Neural progenitor cell (in vitro differentiated cells): ENCODE measurements around the gene PACRG.

Source experiments
- CTCF ChIP-seq: fragments of 200-600 bp; sonication (generic); IDR thresholded peaks from 2 replicates; pipeline ENCODE4 v1.5.1; 2017; ENCODE audit warnings: antibody characterized with exemption, mild to moderate bottlenecking
- EZH2 ChIP-seq: fragments of 200-600 bp; sonication (generic); IDR thresholded peaks from 2 replicates; pipeline ENCODE4 v1.6.1; 2017; ENCODE audit warnings: antibody characterized with exemption, mild to moderate bottlenecking, moderate library complexity

- no peak for TF ChIP-seq CTCF
- TF ChIP-seq EZH2, result no peak
Observed at GRCh38 chr6:163255265-163255664, 527.5 kb downstream of the PACRG start.
